ENCODE results near the gene SLC44A2.

- no peak for TF ChIP-seq CTCF (IDR thresholded peaks at IDR 0.05)
- peak; percentile 1 for TF ChIP-seq POLR2A (IDR thresholded peaks at IDR 0.05)
Observed at GRCh38 chr19:10625762-10626138, 397 bp downstream of the SLC44A2 start.
